Uterus (tissue), 2 donors: Measurements from ENCODE around the gene ARHGAP42.

Source experiments
- POLR2A ChIP-seq, 2 donors: fragments of 450-650 bp; IDR thresholded peaks; one replicate each; pipeline ENCODE4 v1.6.1; 2016; ENCODE audit warnings: antibody characterized with exemption in 2 of 2, mild to moderate bottlenecking in 1 of 2, moderate library complexity in 1 of 2
- TF ChIP-seq, protein P1 (sequence below), 4 experiments: fragments of 200-600 bp in 2 of 4; fragments of 450-650 bp in 2 of 4; sonication (generic) in 2 of 4; IDR thresholded peaks; one replicate each; pipeline ENCODE4 v1.5.1; 2016 to 2019; ENCODE audit warnings: antibody characterized with exemption in 4 of 4, mild to moderate bottlenecking in 2 of 4, moderate library complexity in 1 of 4

DNA sequence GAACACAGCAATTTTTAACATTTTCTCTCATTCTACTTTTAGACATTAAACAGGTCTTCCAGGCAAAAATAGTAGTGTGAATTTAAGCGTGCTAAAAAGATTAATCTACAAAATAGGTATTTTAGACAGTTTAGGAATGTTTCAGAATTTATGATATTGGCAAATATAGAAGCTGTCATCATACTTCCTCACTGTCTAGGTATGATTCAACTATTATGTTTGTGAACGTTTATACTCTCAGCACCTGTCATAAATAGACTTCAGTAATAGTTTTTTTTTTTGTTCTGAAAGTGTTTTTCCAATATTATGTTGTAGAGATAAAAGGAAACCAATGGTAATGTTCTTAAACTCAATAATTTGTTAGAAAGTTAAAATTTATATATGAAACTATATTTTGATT lies 103.0 kb downstream of the ARHGAP42 start:
- TF ChIP-seq, protein P1, sequence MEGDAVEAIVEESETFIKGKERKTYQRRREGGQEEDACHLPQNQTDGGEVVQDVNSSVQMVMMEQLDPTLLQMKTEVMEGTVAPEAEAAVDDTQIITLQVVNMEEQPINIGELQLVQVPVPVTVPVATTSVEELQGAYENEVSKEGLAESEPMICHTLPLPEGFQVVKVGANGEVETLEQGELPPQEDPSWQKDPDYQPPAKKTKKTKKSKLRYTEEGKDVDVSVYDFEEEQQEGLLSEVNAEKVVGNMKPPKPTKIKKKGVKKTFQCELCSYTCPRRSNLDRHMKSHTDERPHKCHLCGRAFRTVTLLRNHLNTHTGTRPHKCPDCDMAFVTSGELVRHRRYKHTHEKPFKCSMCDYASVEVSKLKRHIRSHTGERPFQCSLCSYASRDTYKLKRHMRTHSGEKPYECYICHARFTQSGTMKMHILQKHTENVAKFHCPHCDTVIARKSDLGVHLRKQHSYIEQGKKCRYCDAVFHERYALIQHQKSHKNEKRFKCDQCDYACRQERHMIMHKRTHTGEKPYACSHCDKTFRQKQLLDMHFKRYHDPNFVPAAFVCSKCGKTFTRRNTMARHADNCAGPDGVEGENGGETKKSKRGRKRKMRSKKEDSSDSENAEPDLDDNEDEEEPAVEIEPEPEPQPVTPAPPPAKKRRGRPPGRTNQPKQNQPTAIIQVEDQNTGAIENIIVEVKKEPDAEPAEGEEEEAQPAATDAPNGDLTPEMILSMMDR (IDR thresholded peaks at IDR 0.05) = no peak
- TF ChIP-seq POLR2A (IDR thresholded peaks at IDR 0.05) = no peak
